Activated CD8-positive, alpha-beta T cell treated with anti-CD3 and anti-CD28 coated beads for 36 hours (primary cell): ENCODE data around the gene ZNF219. TPM values are rescaled to one million over a fixed set of nuclear protein-coding genes. Genes with fewer than 3 reads are reported as not detected.

Experiments used
- ATAC-seq: fragments of 200-7000 bp; cut with Tn5 transposase; one replicate; pipeline ENCODE4 v1.10.0; 2021; ENCODE audit warnings: mild to moderate bottlenecking, moderate library complexity
- CTCF ChIA-PET: fragments of 350-600 bp; sonication (Branson Sonifier 250); formaldehyde crosslinking; loops from one replicate; lab custom pipeline; 2021; ENCODE audit warnings: antibody characterized with exemption; lab: Charles Lee
- POLR2A ChIA-PET: fragments of 350-600 bp; sonication (Branson Sonifier 250); formaldehyde crosslinking; loops from one replicate; lab custom pipeline; 2021; ENCODE audit warnings: antibody characterized with exemption; lab: Charles Lee
- DNase-seq: peaks from one replicate; pipeline ENCODE4 v3.0.0-alpha.2; 2020
- H3K27ac Mint-ChIP-seq: one replicate; pipeline ENCODE4 v1.8.0; 2021; ENCODE audit warnings: mild to moderate bottlenecking, mixed read lengths
- H3K27me3 Mint-ChIP-seq: one replicate; pipeline ENCODE4 v1.8.0; 2021; ENCODE audit warnings: mixed read lengths
- H3K36me3 Mint-ChIP-seq: one replicate; pipeline ENCODE4 v1.8.0; 2021; ENCODE audit warnings: low read depth, mixed read lengths
- H3K4me1 Mint-ChIP-seq: one replicate; pipeline ENCODE4 v1.8.0; 2021; ENCODE audit warnings: low read depth, mixed read lengths
- H3K4me3 Mint-ChIP-seq: one replicate; pipeline ENCODE4 v1.8.0; 2021; ENCODE audit warnings: mild to moderate bottlenecking, moderate library complexity, mixed read lengths
- H3K9me3 Mint-ChIP-seq: one replicate; pipeline ENCODE4 v1.8.0; 2021; ENCODE audit warnings: mixed read lengths
- CTCF ChIP-seq: fragments of 200-600 bp; IDR thresholded peaks from one replicate; pipeline ENCODE4 v1.8.0; 2022; ENCODE audit warnings: antibody characterized with exemption, mild to moderate bottlenecking
- intact Hi-C: fragments of 100-400 bp; cut with micrococcal nuclease; formaldehyde crosslinking; loops from one replicate; pipeline ENCODE4 v1.10.0; 2022
- total RNA-seq, 2 experiments: library from RNA; stranded (reverse); gene quantifications; one replicate each; pipeline ENCODE4 v1.2.3, GENCODE V29; 2021

Gene ZNF219
- total RNA-seq, 2 experiments from 2014 or later = 7.2 to 8.2 TPM

GRCh38 chr14:21103710-21104447 lies 5.4 kb upstream of the ZNF219 start:
- peak; percentile 88 for ATAC-seq
- ChIA-PET CTCF (interaction anchor here (0.8 to 13.2 kb wide), 34 partner anchors 9 to 642 kb away, joined by 3 to 267 read pairs (median 6); partner anchors contain the start of genes ARHGEF40, PIP4P1, RNASE6 and RNASE7), POLR2A (interaction anchor here (0.9 to 4.7 kb wide), 10 partner anchors 10 to 98 kb away, joined by 3 to 30 read pairs (median 4); partner anchors contain the start of gene ARHGEF40)
- Mint-ChIP-seq H3K27ac (peak overlapping the region; percentile 90), H3K9me3 (no peaks in the 10 kb centered on the region), H3K4me3 (peak overlapping the region; percentile 80), H3K27me3 (no peaks in the 10 kb centered on the region), H3K4me1 (peaks cover 36% of the 10 kb centered on the region), H3K36me3 (no peaks in the 10 kb centered on the region)
- intact Hi-C loops = no loop called here
- TF ChIP-seq CTCF = peak; percentile 64
- peak; percentile 98 for DNase-seq

GRCh38 chr14:21103411-21103709 lies 4.9 kb upstream of the ZNF219 start:
- ATAC-seq (no peak), DNase-seq (no peak)
- POLR2A ChIA-PET = interaction anchor here (0.7 to 4.7 kb wide), 8 partner anchors 10 to 163 kb away, joined by 3 to 30 read pairs (median 4); partner anchors contain the start of gene ARHGEF40
- Mint-ChIP-seq H3K27ac (peak overlapping the region; percentile 90), H3K27me3 (no peaks in the 10 kb centered on the region), H3K36me3 (no peaks in the 10 kb centered on the region), H3K4me3 (peak overlapping the region; percentile 80), H3K9me3 (no peaks in the 10 kb centered on the region), H3K4me1 (peaks cover 39% of the 10 kb centered on the region)
- intact Hi-C loops = no loop called here
- CTCF ChIA-PET = interaction anchor here (0.9 to 13.2 kb wide), 15 partner anchors 9 to 642 kb away, joined by 3 to 267 read pairs (median 10); partner anchors contain the start of genes ARHGEF40 and PIP4P1
- no peak for TF ChIP-seq CTCF

- H3K27me3 Mint-ChIP-seq = no peaks in the 10 kb centered on the region
- peak overlapping the region; percentile 90 for H3K27ac Mint-ChIP-seq
- H3K4me3 Mint-ChIP-seq = peak overlapping the region; percentile 80
- ChIA-PET CTCF (interaction anchor here (0.9 to 13.2 kb wide), 14 partner anchors 8 to 641 kb away, joined by 3 to 267 read pairs (median 10); partner anchors contain the start of genes ARHGEF40 and PIP4P1), POLR2A (interaction anchor here (0.7 to 4.7 kb wide), 9 partner anchors 9 to 164 kb away, joined by 3 to 30 read pairs (median 5); partner anchors contain the start of gene ARHGEF40)
- peaks cover 39% of the 10 kb centered on the region for H3K4me1 Mint-ChIP-seq
- H3K36me3 Mint-ChIP-seq = no peaks in the 10 kb centered on the region
- no peak for TF ChIP-seq CTCF
- no peak for DNase-seq
- intact Hi-C loops = no loop called here
- ATAC-seq = no peak
- H3K9me3 Mint-ChIP-seq = no peaks in the 10 kb centered on the region
Measured at GRCh38 chr14:21102521-21103410, 4.3 kb upstream of the ZNF219 start.

- peak overlapping the region; percentile 1 for H3K27ac Mint-ChIP-seq
Measured at GRCh38 chr14:21101802-21102413, 3.5 kb upstream of the ZNF219 start.

More at GRCh38 chr14:21101802-21102413, 3.5 kb upstream of the ZNF219 start:
- no peaks in the 10 kb centered on the region for H3K27me3 Mint-ChIP-seq
- POLR2A ChIA-PET = interaction anchor here (1.0 to 4.7 kb wide), 3 partner anchors 9 to 646 kb away, joined by 3 to 30 read pairs (median 7); partner anchors contain the start of gene APEX1
- ATAC-seq (no peak), DNase-seq (peak; percentile 26)
- H3K36me3 Mint-ChIP-seq = no peaks in the 10 kb centered on the region
- peak overlapping the region; percentile 80 for H3K4me3 Mint-ChIP-seq
- peaks cover 42% of the 10 kb centered on the region for H3K4me1 Mint-ChIP-seq
- intact Hi-C loops = no loop called here
- CTCF ChIA-PET = interaction anchor here (0.8 to 13.2 kb wide), 9 partner anchors 7 to 131 kb away, joined by 3 to 267 read pairs (median 52); partner anchors contain the start of gene ARHGEF40
- no peaks in the 10 kb centered on the region for H3K9me3 Mint-ChIP-seq
- TF ChIP-seq CTCF = no peak
